Skeletal muscle tissue (tissue), 4 donors: Measurements from ENCODE around the gene CUZD1. TPM values are rescaled to one million over a fixed set of nuclear protein-coding genes. Genes with fewer than 3 reads are reported as not detected.

ENCODE experiments used
- H3K27ac ChIP-seq: one replicate; pipeline ENCODE4 v1.7.0; 2013; ENCODE audit warnings: mild to moderate bottlenecking, low read depth, low read length, inconsistent platforms
- H3K27me3 ChIP-seq, 3 donors: one replicate each; pipeline ENCODE4 v1.7.0; 2013; ENCODE audit warnings: low read length in 3 of 3; ENCODE audit not compliant: control insufficient read depth in 3 of 3, insufficient read depth in 3 of 3
- H3K36me3 ChIP-seq, 3 donors: one replicate each; pipeline ENCODE4 v1.7.0; 2013; ENCODE audit warnings: low read length in 3 of 3; ENCODE audit not compliant: control insufficient read depth in 3 of 3, insufficient read depth in 3 of 3
- H3K4me1 ChIP-seq, 3 donors: one replicate each; pipeline ENCODE4 v1.7.0; 2013; ENCODE audit warnings: low read length in 3 of 3, mild to moderate bottlenecking in 3 of 3; ENCODE audit not compliant: control insufficient read depth in 3 of 3, insufficient read depth in 3 of 3
- H3K4me3 ChIP-seq, 3 donors: one replicate each; pipeline ENCODE4 v1.7.0; 2013; ENCODE audit warnings: low read length in 3 of 3
- H3K9ac ChIP-seq, 3 donors: one replicate each; pipeline ENCODE4 v1.7.0; 2013; ENCODE audit warnings: low read length in 3 of 3, mild to moderate bottlenecking in 3 of 3, moderate library complexity in 2 of 3, low read depth in 1 of 3
- H3K9me3 ChIP-seq, 3 donors: one replicate each; pipeline ENCODE4 v1.7.0; 2013; ENCODE audit warnings: low read length in 3 of 3; ENCODE audit not compliant: control insufficient read depth in 3 of 3
- total RNA-seq: library from RNA; depleted of rRNA; stranded (reverse); fragments of >200 nt; gene quantifications from one replicate; pipeline ENCODE4 v1.2.3, GENCODE V29; 2014
- donor health status: Osteomylitis.

The CUZD1 gene
- total RNA-seq, 1 donor from 2014 or later: 0.52 TPM

DNA sequence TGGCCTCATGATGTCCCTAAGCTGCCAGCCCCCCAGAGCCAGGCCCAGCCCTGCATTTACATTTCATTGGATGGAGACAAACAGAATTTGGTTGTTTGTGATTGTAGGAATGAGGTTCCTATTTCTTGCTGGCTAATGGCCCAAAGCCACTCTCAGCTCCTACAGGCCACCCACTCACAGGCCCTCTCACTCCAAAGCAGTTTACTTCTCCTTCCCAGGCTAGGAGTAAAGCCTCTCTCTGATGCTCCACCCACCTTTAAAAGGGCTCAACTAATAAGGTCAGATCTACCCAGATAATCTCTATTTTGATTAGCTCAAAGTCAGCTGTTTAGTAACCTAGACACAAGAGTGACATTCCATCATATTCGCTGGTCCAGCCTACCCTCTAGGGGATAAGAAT, 11.2 kb upstream of the CUZD1 start:
- no peak overlapping the region for H3K27ac ChIP-seq
- H3K27me3 ChIP-seq: no peaks in the 10 kb centered on the region
- H3K9ac ChIP-seq: no peak overlapping the region

DNA sequence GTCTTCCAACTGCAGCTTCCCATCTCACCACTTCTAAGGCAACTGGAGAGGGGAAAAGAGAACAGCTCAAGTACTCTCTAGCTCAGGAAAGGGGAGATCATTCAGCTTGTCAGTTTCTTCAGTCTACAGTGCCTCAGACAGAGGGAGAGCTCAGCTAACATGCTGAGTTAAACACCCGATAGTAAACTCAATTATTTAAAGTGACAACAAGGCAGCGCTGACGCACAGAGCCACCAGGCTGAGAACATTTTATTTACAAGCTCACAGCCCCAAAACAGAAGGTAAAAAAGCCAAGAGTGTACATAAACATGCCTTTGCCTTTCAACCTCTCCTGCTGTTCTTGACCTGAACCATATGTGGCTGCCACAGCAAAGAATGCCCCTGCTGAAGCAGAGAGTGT, 10.1 kb upstream of the CUZD1 start:
- no peak overlapping the region for H3K27ac ChIP-seq
- H3K36me3 ChIP-seq: peaks cover 0 to 8% (median 2%) of the 10 kb centered on the region in 3 donors
- no peaks in the 10 kb centered on the region for H3K27me3 ChIP-seq
- no peak overlapping the region for H3K4me3 ChIP-seq
- H3K4me1 ChIP-seq: no peaks in the 10 kb centered on the region
- no peak overlapping the region for H3K9ac ChIP-seq
- no peaks in the 10 kb centered on the region for H3K9me3 ChIP-seq

More for the DNA sequence above, 11.2 kb upstream of the CUZD1 start:
- no peak overlapping the region for H3K4me3 ChIP-seq
- H3K36me3 ChIP-seq: peaks cover 0 to 8% (median 2%) of the 10 kb centered on the region in 3 donors
- no peaks in the 10 kb centered on the region for H3K4me1 ChIP-seq
- no peaks in the 10 kb centered on the region for H3K9me3 ChIP-seq

DNA sequence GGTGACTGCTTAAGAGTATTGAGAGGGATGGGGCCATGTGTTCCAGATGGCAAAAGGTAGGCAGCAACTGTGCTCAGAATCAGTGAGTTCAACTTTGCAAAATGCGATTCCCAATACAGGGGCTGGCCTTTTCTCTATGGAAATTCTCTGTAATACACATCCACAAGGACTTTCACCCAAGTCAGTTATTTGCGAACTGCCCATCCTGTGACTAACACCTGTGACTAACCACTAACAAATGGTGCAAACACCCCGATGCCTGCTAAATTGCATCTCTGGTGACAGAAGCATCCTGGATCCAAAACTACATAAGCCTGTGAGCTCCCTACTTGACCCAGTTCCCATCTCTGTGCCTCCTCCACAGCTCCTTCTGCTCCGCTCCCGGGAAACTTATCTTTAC, 9.0 kb upstream of the CUZD1 start:
- Histone ChIP-seq H3K4me3 (no peak overlapping the region), H3K9me3 (no peaks in the 10 kb centered on the region), H3K9ac (no peak overlapping the region), H3K27ac (no peak overlapping the region), H3K36me3 (peaks cover 0 to 8% (median 2%) of the 10 kb centered on the region in 3 donors), H3K27me3 (no peaks in the 10 kb centered on the region), H3K4me1 (no peaks in the 10 kb centered on the region)

GRCh38 chr10:122853665-122854313, 8.1 kb upstream of the CUZD1 start:
- peaks cover 0 to 8% (median 2%) of the 10 kb centered on the region in 3 donors for H3K36me3 ChIP-seq
- H3K4me3 ChIP-seq: no peak overlapping the region
- H3K4me1 ChIP-seq: no peaks in the 10 kb centered on the region
- H3K9ac ChIP-seq: no peak overlapping the region
- no peak overlapping the region for H3K27ac ChIP-seq
- H3K9me3 ChIP-seq: no peaks in the 10 kb centered on the region
- H3K27me3 ChIP-seq: no peaks in the 10 kb centered on the region

GRCh38 chr10:122852261-122852660, 6.6 kb upstream of the CUZD1 start:
- peaks cover 0 to 8% (median 0%) of the 10 kb centered on the region in 3 donors for H3K36me3 ChIP-seq
- no peak overlapping the region for H3K9ac ChIP-seq
- H3K9me3 ChIP-seq: no peaks in the 10 kb centered on the region
- no peak overlapping the region for H3K4me3 ChIP-seq
- H3K27ac ChIP-seq: no peak overlapping the region
- H3K4me1 ChIP-seq: peaks cover 0 to 6% (median 3%) of the 10 kb centered on the region in 3 donors
- no peaks in the 10 kb centered on the region for H3K27me3 ChIP-seq

- H3K9ac ChIP-seq: no peak overlapping the region
- peaks cover 0 to 6% (median 3%) of the 10 kb centered on the region in 3 donors for H3K4me1 ChIP-seq
These were observed 5.3 kb upstream of the CUZD1 start for GRCh38 chr10:122850705-122851640.

GRCh38 chr10:122849900-122850605, 4.4 kb upstream of the CUZD1 start:
- H3K9ac ChIP-seq: no peak overlapping the region
- H3K4me3 ChIP-seq: no peak overlapping the region
- H3K36me3 ChIP-seq: peaks cover 0 to 4% (median 0%) of the 10 kb centered on the region in 3 donors
- no peak overlapping the region for H3K27ac ChIP-seq
- no peaks in the 10 kb centered on the region for H3K9me3 ChIP-seq
- H3K4me1 ChIP-seq: peaks cover 0 to 6% (median 3%) of the 10 kb centered on the region in 3 donors
- H3K27me3 ChIP-seq: no peaks in the 10 kb centered on the region

More at GRCh38 chr10:122850705-122851640, 5.3 kb upstream of the CUZD1 start:
- no peaks in the 10 kb centered on the region for H3K9me3 ChIP-seq
- H3K27ac ChIP-seq: no peak overlapping the region
- no peaks in the 10 kb centered on the region for H3K27me3 ChIP-seq
- peaks cover 0 to 8% (median 0%) of the 10 kb centered on the region in 3 donors for H3K36me3 ChIP-seq
- no peak overlapping the region for H3K4me3 ChIP-seq

- Histone ChIP-seq H3K9ac (no peak overlapping the region), H3K27ac (no peak overlapping the region), H3K4me1 (peaks cover 0 to 6% (median 3%) of the 10 kb centered on the region in 3 donors), H3K27me3 (no peaks in the 10 kb centered on the region), H3K4me3 (no peak overlapping the region), H3K9me3 (no peaks in the 10 kb centered on the region), H3K36me3 (no peaks in the 10 kb centered on the region)
These were observed 3.4 kb upstream of the CUZD1 start for GRCh38 chr10:122849090-122849489.

GRCh38 chr10:122847782-122848604, 2.3 kb upstream of the CUZD1 start:
- Histone ChIP-seq H3K9ac (no peak overlapping the region), H3K4me3 (no peak overlapping the region), H3K9me3 (no peaks in the 10 kb centered on the region), H3K36me3 (no peaks in the 10 kb centered on the region), H3K27ac (no peak overlapping the region), H3K4me1 (peaks cover 0 to 6% (median 3%) of the 10 kb centered on the region in 3 donors), H3K27me3 (no peaks in the 10 kb centered on the region)
